GM21515 (cell line): ENCODE measurements around the gene PPP1R13B.

ENCODE experiments used
- ATAC-seq: cut with Tn5 transposase; IDR thresholded peaks from one replicate; pipeline ENCODE4 v1.9.1; 2021; ENCODE audit not compliant: unreplicated experiment

The PPP1R13B gene

GRCh38 chr14:103732868-103733620 lies 114.3 kb downstream of the PPP1R13B start:
- no peak for ATAC-seq

- ATAC-seq: no peak
These were observed 115.2 kb downstream of the PPP1R13B start for GRCh38 chr14:103731916-103732867.

GRCh38 chr14:103731481-103731880 lies 115.9 kb downstream of the PPP1R13B start:
- no peak for ATAC-seq

GRCh38 chr14:103730490-103731035 lies 116.8 kb downstream of the PPP1R13B start:
- ATAC-seq: no peak

GRCh38 chr14:103729496-103730448 lies 117.6 kb downstream of the PPP1R13B start:
- ATAC-seq: no peak

GRCh38 chr14:103728721-103729120 lies 118.7 kb downstream of the PPP1R13B start:
- ATAC-seq: no peak

- ATAC-seq: no peak
These were observed 119.2 kb downstream of the PPP1R13B start for GRCh38 chr14:103728141-103728540.

- ATAC-seq: no peak
These were observed 119.9 kb downstream of the PPP1R13B start for GRCh38 chr14:103727313-103727980.

GRCh38 chr14:103726474-103726873 lies 120.9 kb downstream of the PPP1R13B start:
- ATAC-seq: no peak

- no peak for ATAC-seq
These were observed 121.5 kb downstream of the PPP1R13B start for GRCh38 chr14:103725739-103726395.

- no peak for ATAC-seq
These were observed 122.2 kb downstream of the PPP1R13B start for GRCh38 chr14:103725001-103725682.

GRCh38 chr14:103724116-103724515 lies 123.3 kb downstream of the PPP1R13B start:
- ATAC-seq: no peak

- no peak for ATAC-seq
These were observed 123.7 kb downstream of the PPP1R13B start for GRCh38 chr14:103723748-103724081.

- no peak for ATAC-seq
These were observed 125.8 kb downstream of the PPP1R13B start for GRCh38 chr14:103721334-103722120.

- no peak for ATAC-seq
These were observed 127.6 kb downstream of the PPP1R13B start for GRCh38 chr14:103719751-103720150.

- ATAC-seq: no peak
These were observed 128.8 kb downstream of the PPP1R13B start for GRCh38 chr14:103718572-103718971.

- ATAC-seq: no peak
These were observed 130.4 kb downstream of the PPP1R13B start for GRCh38 chr14:103716899-103717411.
